ENCODE results near the gene THY1.

Gene THY1

DNA sequence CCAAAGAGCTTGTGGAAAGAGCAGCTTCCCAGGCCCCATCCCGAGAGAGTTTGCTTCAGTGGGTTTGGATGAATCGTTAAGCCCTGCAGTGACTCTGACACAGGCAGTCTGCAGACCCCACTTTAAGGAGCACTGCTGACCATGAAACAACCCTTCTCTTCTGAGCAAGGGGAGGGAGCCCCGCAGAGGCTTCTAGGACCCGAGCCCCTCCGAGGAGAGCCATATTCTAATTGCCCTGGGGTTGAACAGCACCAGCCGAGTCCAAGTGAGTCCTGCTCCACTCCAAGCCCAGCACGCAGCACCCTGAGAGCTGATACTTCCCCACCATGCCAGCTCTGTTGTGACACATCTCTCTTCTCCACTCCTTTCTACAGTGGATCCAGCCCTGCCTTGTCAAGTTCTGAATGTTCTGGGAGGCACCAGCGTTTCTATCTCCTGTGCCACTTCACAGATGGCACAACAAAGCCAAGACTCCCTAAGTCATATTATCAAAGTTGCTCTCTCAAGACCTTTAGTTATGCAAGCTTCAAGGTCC is 51.8 kb downstream of the THY1 start:
- Histone ChIP-seq H3K4me3 (replicated peaks; ENCODE audit: low read depth, low read length) (no peak overlapping the region), H3K36me3 (ENCODE audit: control insufficient read depth, insufficient read depth, low read length) (no peaks in the 10 kb centered on the region), H3K27me3 (replicated peaks; ENCODE audit: control insufficient read depth, insufficient read depth, low read length) (no peaks in the 10 kb centered on the region; the same call in 1 of the 2 replicates)
- DNase-seq (ENCODE audit: extremely low read depth, insufficient read length) = no peak
- no peak for TF ChIP-seq CTCF (IDR thresholded peaks at IDR 0.05; ENCODE audit: insufficient read depth, low read length, poor library complexity, severe bottlenecking)

- Histone ChIP-seq H3K4me3 (replicated peaks; ENCODE audit: low read depth, low read length) (no peak overlapping the region), H3K36me3 (ENCODE audit: control insufficient read depth, insufficient read depth, low read length) (no peaks in the 10 kb centered on the region), H3K27me3 (replicated peaks; ENCODE audit: control insufficient read depth, insufficient read depth, low read length) (no peaks in the 10 kb centered on the region; the same call in 1 of the 2 replicates)
- TF ChIP-seq CTCF (IDR thresholded peaks at IDR 0.05; ENCODE audit: insufficient read depth, low read length, poor library complexity, severe bottlenecking) = no peak
- DNase-seq (ENCODE audit: extremely low read depth, insufficient read length) = no peak
These were observed 52.4 kb downstream of the THY1 start for GRCh38 chr11:119370486-119371046.

DNA sequence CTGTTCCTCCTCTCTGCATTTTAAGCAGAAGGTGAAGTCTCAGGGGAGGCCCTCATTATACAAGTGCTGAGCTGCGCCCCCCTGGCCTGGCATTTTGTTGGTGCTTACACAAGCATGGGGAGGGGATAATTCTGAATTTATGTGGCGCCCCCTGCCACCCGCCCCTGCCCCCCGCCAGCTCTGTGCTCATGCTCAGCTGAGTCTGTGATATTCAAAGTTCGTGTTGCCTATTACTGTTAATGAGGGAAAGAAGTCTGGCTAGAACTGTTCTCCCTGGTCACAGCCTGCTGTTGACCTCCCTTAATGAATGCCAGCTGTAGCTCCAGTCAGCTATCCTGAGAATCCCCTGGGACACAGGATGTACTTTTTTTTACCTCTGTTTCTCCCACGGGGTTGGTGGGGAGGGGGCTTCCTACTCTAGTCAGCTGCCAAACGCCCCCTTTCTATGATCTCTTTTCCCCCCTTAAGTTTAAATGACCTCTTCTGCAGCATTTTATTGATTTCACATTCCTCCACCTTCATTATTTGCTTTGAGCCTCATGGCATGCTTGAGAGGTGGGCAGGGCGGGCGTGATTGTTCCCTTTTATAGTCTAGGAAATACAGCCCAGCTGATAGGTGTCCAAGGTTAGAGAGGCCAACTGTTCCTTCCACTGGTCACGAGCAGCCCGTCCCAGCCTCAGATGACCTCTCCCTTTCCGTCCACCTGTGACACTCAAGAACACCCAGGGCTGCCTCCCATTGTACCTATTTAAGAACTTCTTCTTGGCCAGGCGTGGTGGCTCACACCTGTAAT is 53.6 kb downstream of the THY1 start:
- Histone ChIP-seq H3K27me3 (replicated peaks; ENCODE audit: control insufficient read depth, insufficient read depth, low read length) (peaks cover 2% of the 10 kb centered on the region; the same call in 1 of the 2 replicates), H3K4me3 (replicated peaks; ENCODE audit: low read depth, low read length) (no peak overlapping the region), H3K36me3 (ENCODE audit: control insufficient read depth, insufficient read depth, low read length) (no peaks in the 10 kb centered on the region)
- no peak for TF ChIP-seq CTCF (IDR thresholded peaks at IDR 0.05; ENCODE audit: insufficient read depth, low read length, poor library complexity, severe bottlenecking)
- DNase-seq (ENCODE audit: extremely low read depth, insufficient read length) = no peak

DNA sequence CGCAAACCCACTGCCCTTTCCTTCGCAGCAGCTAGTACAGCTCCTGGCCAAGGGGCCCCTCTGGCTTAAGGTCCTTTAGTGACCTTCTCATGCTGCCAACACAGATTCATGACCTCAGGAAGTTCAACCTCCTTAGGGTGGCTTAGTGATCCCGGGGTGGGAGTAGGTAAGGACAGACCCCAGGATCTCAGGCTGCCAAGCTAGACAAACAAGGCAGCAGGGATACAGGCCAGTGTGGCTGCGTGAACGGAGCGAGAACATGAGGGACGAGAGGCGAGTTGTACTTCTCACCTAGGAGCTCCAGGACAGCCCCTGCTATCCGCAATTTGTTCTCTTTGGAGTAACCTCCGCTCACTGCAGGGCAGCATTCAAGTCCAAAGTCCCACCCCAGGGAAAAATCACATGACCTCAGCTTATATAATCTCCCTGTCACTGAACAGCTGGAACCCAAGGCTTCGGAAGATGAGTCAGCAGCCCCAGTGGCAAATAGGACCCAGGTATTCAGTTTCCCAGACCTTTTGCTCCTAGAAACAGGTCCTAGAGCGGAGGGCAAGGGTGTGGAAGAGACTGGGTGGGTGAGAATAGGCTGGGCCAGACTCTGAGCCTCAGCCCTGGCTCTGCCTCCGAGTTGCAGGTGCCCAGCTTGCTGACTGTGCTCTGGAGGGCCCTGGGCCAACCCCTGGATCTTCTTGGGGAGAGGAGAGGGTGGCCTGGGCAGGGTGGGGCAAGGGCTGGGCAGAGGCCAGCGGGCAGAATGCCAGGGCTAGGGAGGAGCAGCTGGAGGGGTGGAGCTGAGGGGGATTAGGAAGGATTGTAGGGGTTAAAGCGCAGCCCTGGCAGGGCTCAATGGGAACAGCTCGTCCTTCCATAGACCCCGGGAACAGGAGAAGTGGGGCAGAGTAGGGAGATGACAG is 54.6 kb downstream of the THY1 start:
- no peak for DNase-seq (ENCODE audit: extremely low read depth, insufficient read length)
- Histone ChIP-seq H3K36me3 (ENCODE audit: control insufficient read depth, insufficient read depth, low read length) (no peaks in the 10 kb centered on the region), H3K27me3 (replicated peaks; ENCODE audit: control insufficient read depth, insufficient read depth, low read length) (peaks cover 2% of the 10 kb centered on the region; the same call in 1 of the 2 replicates), H3K4me3 (replicated peaks; ENCODE audit: low read depth, low read length) (no peak overlapping the region)
- TF ChIP-seq CTCF (IDR thresholded peaks at IDR 0.05; ENCODE audit: insufficient read depth, low read length, poor library complexity, severe bottlenecking) = no peak

GRCh38 chr11:119367661-119368120 is 55.3 kb downstream of the THY1 start:
- no peak overlapping the region for H3K4me3 ChIP-seq (replicated peaks; ENCODE audit: low read depth, low read length)
- no peaks in the 10 kb centered on the region for H3K36me3 ChIP-seq (ENCODE audit: control insufficient read depth, insufficient read depth, low read length)
- no peak for TF ChIP-seq CTCF (IDR thresholded peaks at IDR 0.05; ENCODE audit: insufficient read depth, low read length, poor library complexity, severe bottlenecking)
- peaks cover 2% of the 10 kb centered on the region; the same call in 1 of the 2 replicates for H3K27me3 ChIP-seq (replicated peaks; ENCODE audit: control insufficient read depth, insufficient read depth, low read length)
- DNase-seq (ENCODE audit: extremely low read depth, insufficient read length) = no peak

Data from GM06990 (cell line).